GM12891 (cell line): ENCODE measurements around the gene NSUN6.

ENCODE experiments used
- DNase-seq: peaks from one replicate; pipeline ENCODE4 v3.0.0; 2011; ENCODE audit warnings: low spot score; ENCODE audit not compliant: insufficient read length
- FAIRE-seq: peaks from 2 replicates; lab custom pipeline; 2011; peaks lifted over from hg19 to GRCh38; lab: Jason Lieb, UNC
- PAX5 ChIP-seq: IDR thresholded peaks from 2 replicates; pipeline ENCODE4 v1.6.1; 2011; ENCODE audit warnings: low read length, moderate library complexity, mild to moderate bottlenecking; ENCODE audit not compliant: insufficient read depth, severe bottlenecking
- POLR2A ChIP-seq: IDR thresholded peaks from 2 replicates; pipeline ENCODE4 v1.6.1; 2011; ENCODE audit warnings: low read depth, low read length, control low read depth
- POLR2AphosphoS5 ChIP-seq: IDR thresholded peaks from 2 replicates; pipeline ENCODE4 v1.6.1; 2011; ENCODE audit warnings: low read depth, low read length, control low read depth
- POU2F2 ChIP-seq: IDR thresholded peaks from 2 replicates; pipeline ENCODE4 v1.6.1; 2011; ENCODE audit warnings: low read depth, mild to moderate bottlenecking, control low read depth, low read length, moderate library complexity
- SPI1 ChIP-seq: IDR thresholded peaks from 2 replicates; pipeline ENCODE4 v1.6.1; 2011; ENCODE audit warnings: low read depth, low read length, control low read depth
- TAF1 ChIP-seq: IDR thresholded peaks from 2 replicates; pipeline ENCODE4 v1.6.1; 2011; ENCODE audit warnings: low read depth, low read length, control low read depth

The NSUN6 gene

GRCh38 chr10:18533896-18534295, 117.5 kb downstream of the NSUN6 start:
- DNase-seq, result no peak
- no peak for TF ChIP-seq SPI1
- no peak for TF ChIP-seq TAF1
- TF ChIP-seq PAX5, result no peak
- no peak for TF ChIP-seq POLR2AphosphoS5
- TF ChIP-seq POU2F2, result no peak
- TF ChIP-seq POLR2A, result no peak
- FAIRE-seq, result no peak

DNA sequence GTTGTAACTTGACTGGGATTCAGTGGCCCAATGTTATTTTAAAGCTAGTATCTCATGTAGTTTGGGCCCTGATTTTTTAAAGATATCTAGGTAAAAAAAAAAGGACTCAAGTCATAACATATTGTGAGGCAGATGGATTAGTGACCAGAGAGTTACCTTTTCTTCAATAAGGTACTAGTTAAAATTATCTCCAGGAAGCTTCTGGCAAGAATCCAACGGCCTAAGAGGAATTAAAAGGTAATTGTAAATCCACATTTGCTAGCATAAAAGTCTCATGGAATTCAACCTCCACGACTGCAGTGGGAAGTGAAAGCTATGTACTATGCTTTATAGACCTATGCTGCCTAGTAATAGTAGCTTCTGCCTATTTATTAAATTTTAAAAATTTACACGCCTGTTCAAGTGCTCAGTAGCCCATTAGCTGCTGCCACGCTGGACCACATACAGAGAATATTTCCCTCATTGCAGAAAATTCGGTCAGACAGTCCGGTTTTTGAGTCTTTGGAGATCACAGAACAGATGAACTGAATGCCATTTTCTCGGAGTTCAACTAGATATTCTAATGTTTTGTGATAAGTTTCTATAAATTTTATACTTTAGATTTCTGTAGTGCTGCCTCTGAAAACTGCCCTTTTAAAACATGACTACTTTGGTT, 118.4 kb downstream of the NSUN6 start:
- DNase-seq (no peak), FAIRE-seq (no peak)
- TF ChIP-seq TAF1, result no peak
- no peak for TF ChIP-seq POLR2A
- TF ChIP-seq POU2F2, result no peak
- no peak for TF ChIP-seq POLR2AphosphoS5
- no peak for TF ChIP-seq SPI1
- TF ChIP-seq PAX5, result no peak

DNA sequence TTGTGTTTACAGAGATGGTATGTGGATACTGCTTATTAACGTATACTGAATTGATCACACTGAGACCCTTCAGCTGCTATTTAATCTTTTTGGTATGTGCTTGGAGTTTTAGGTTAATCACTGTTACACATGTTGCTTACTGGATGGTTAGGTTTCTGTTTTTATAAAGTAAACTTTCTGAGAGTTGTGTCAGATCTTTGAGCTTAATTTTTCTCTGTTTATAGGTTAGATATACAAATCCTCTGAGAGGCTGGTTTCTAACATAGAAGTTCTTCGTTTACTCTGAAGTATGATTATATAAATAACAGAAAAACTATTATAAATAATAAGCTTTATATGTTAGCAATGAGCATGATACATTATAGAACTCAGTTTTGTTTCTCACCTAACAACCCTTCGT, 123.1 kb downstream of the NSUN6 start:
- TF ChIP-seq TAF1, result no peak
- TF ChIP-seq PAX5, result no peak
- no peak for TF ChIP-seq SPI1
- no peak for TF ChIP-seq POLR2AphosphoS5
- TF ChIP-seq POLR2A, result no peak
- no peak for TF ChIP-seq POU2F2
- FAIRE-seq (no peak), DNase-seq (no peak)

DNA sequence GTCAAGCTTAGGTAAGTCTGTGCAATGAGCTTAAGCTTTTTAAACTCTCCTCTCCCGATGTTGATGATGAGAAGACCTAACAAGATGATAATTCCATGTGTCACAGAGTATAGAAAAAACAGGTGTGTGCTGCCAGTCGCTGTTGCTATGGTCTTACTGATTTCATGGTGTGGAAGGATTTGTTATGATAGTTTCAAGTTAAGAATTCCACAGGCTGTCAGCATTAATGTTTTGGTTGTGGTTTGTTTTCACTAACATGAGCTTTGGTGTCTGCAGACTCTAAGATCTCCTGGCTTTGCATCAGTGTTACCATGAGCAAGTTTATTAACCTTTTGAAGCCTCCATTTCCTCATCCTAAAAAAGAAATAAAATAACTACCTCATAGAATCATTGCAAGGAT, 123.7 kb downstream of the NSUN6 start:
- TF ChIP-seq SPI1, result no peak
- no peak for TF ChIP-seq POLR2A
- TF ChIP-seq POU2F2, result no peak
- no peak for TF ChIP-seq POLR2AphosphoS5
- TF ChIP-seq PAX5, result no peak
- no peak for TF ChIP-seq TAF1
- DNase-seq, result no peak
- no peak for FAIRE-seq

DNA sequence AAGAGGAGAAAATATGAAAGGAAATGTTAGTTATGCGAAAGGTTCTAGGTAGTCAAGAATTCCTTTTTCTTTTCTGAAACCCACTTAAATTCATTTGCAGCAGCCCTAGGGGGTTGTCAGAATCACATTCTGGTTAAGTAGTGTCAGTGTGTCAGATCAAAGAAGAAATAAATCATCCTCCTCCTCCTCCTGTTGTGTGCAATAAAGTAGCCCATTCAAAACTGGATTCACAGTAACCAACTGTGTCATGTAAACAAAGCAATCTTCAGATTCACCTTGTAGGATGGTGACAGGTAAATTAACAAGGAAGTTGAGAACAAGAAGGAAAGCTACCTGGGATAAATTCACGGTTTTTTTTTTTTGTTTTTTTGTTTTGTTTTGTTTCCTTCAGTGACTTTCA, 127.5 kb downstream of the NSUN6 start:
- DNase-seq (no peak), FAIRE-seq (no peak)
- TF ChIP-seq TAF1 (no peak), PAX5 (no peak), POU2F2 (no peak), POLR2A (no peak)

DNA sequence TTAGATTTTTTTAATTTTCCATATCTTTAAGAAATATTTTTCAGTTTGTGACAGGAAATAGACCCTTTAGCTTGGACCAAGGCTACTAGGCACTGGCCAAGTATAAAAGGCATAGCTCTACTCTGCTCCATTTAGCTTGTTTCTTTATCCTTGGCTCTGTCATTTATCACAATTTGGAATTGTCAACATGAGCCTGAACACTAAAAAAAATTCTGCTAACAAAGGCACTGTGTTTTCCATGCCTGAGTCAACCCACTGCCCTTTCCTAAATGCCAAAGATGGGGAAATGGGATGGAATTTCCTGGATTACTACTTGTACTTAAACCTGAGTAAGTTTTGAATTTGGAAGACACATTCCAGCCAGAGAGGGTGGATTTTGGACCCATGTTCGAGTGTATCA, 128.4 kb downstream of the NSUN6 start:
- TF ChIP-seq TAF1 (no peak), PAX5 (no peak), SPI1 (no peak)
- FAIRE-seq, result peak; percentile 20
- DNase-seq, result no peak

GRCh38 chr10:18516851-18517250, 134.5 kb downstream of the NSUN6 start:
- DNase-seq, result no peak
- TF ChIP-seq PAX5, result no peak
- no peak for FAIRE-seq

GRCh38 chr10:18514537-18514936, 136.8 kb downstream of the NSUN6 start:
- FAIRE-seq, result no peak
- no peak for DNase-seq
- TF ChIP-seq POLR2A, result no peak
- TF ChIP-seq TAF1, result no peak
- no peak for TF ChIP-seq SPI1
- no peak for TF ChIP-seq POLR2AphosphoS5
- TF ChIP-seq POU2F2, result no peak
- TF ChIP-seq PAX5, result no peak

- TF ChIP-seq POLR2A, result no peak
- no peak for TF ChIP-seq POU2F2
- no peak for TF ChIP-seq TAF1
- no peak for TF ChIP-seq SPI1
- TF ChIP-seq POLR2AphosphoS5, result no peak
- TF ChIP-seq PAX5, result no peak
- DNase-seq, result no peak
- FAIRE-seq, result no peak
These were observed 142.8 kb downstream of the NSUN6 start for GRCh38 chr10:18508587-18508986.

- TF ChIP-seq TAF1 (no peak), PAX5 (no peak), SPI1 (no peak)
- DNase-seq (no peak), FAIRE-seq (no peak)
These were observed 145.8 kb downstream of the NSUN6 start for GRCh38 chr10:18505456-18506118.
